Naive thymus-derived CD4-positive, alpha-beta T cell (primary cell): Measurements from ENCODE around the gene KIAA0930. TPM values are rescaled to one million over a fixed set of nuclear protein-coding genes. Genes with fewer than 3 reads are reported as not detected.

Experiments used
- ATAC-seq: fragments of 150-1000 bp; cut with Tn5 transposase; 2 replicates; pipeline ENCODE4 v1.10.0; 2021; ENCODE audit warnings: mild to moderate bottlenecking, moderate library complexity
- CTCF ChIA-PET: fragments of 350-600 bp; sonication (Branson Sonifier 250); formaldehyde crosslinking; loops from one replicate; lab custom pipeline; 2021; ENCODE audit warnings: antibody characterized with exemption; lab: Charles Lee
- POLR2A ChIA-PET: fragments of 350-600 bp; sonication (Branson Sonifier 250); formaldehyde crosslinking; loops from one replicate; lab custom pipeline; 2021; ENCODE audit warnings: antibody characterized with exemption, inconsistent platforms; lab: Charles Lee
- DNase-seq, 9 donors: peaks; one replicate each; pipeline versions ENCODE4 v3.0.0 to v3.0.0-alpha.2; 2020 to 2022; ENCODE audit warnings: mixed read lengths in 1 of 9
- H3K27ac ChIP-seq: one replicate; pipeline ENCODE4 v1.7.0; 2013; ENCODE audit warnings: mild to moderate bottlenecking, low read depth, low read length, moderate library complexity
- H3K27me3 ChIP-seq, 2 donors: one replicate each; pipeline ENCODE4 v1.7.0; 2013; ENCODE audit warnings: low read length in 2 of 2, mild to moderate bottlenecking in 2 of 2, moderate library complexity in 2 of 2; ENCODE audit not compliant: control insufficient read depth in 2 of 2, insufficient read depth in 2 of 2
- H3K36me3 ChIP-seq, 3 experiments: 1 replicate in 2 of 3; 2 replicates in 1 of 3; pipeline ENCODE4 v1.7.0; 2013; ENCODE audit warnings: low read length in 3 of 3, mild to moderate bottlenecking in 3 of 3, moderate library complexity in 1 of 3; ENCODE audit not compliant: insufficient read depth in 3 of 3, control insufficient read depth in 2 of 3
- H3K4me1 ChIP-seq, 2 donors: one replicate each; pipeline ENCODE4 v1.7.0; 2013; ENCODE audit warnings: low read length in 2 of 2, mild to moderate bottlenecking in 2 of 2, moderate library complexity in 1 of 2; ENCODE audit not compliant: control insufficient read depth in 2 of 2, insufficient read depth in 2 of 2
- H3K4me3 ChIP-seq: 2 replicates; pipeline ENCODE4 v1.7.0; 2013; ENCODE audit warnings: mild to moderate bottlenecking, low read length
- H3K9me3 ChIP-seq, 3 experiments: 1 replicate in 2 of 3; 2 replicates in 1 of 3; pipeline ENCODE4 v1.7.0; 2013; ENCODE audit warnings: low read length in 3 of 3; ENCODE audit not compliant: control insufficient read depth in 2 of 3
- H3K27ac Mint-ChIP-seq, 9 donors: one replicate each; pipeline ENCODE4 v1.8.0; 2020 to 2022; ENCODE audit warnings: mixed read lengths in 9 of 9, mild to moderate bottlenecking in 8 of 9, moderate library complexity in 5 of 9, inconsistent platforms in 2 of 9
- H3K27me3 Mint-ChIP-seq, 5 donors: one replicate each; pipeline ENCODE4 v1.8.0; 2021 to 2022; ENCODE audit warnings: mixed read lengths in 5 of 5, mild to moderate bottlenecking in 1 of 5
- H3K36me3 Mint-ChIP-seq, 5 donors: one replicate each; pipeline ENCODE4 v1.8.0; 2020 to 2022; ENCODE audit warnings: mixed read lengths in 5 of 5, mild to moderate bottlenecking in 3 of 5, inconsistent platforms in 1 of 5
- H3K4me1 Mint-ChIP-seq, 7 donors: one replicate each; pipeline ENCODE4 v1.8.0; 2020 to 2022; ENCODE audit warnings: mixed read lengths in 7 of 7, mild to moderate bottlenecking in 3 of 7, inconsistent platforms in 1 of 7
- H3K4me3 Mint-ChIP-seq, 10 donors: one replicate each; pipeline ENCODE4 v1.8.0; 2020 to 2022; ENCODE audit warnings: mild to moderate bottlenecking in 10 of 10, mixed read lengths in 10 of 10, moderate library complexity in 6 of 10, inconsistent platforms in 2 of 10
- H3K9me3 Mint-ChIP-seq, 11 donors: one replicate each; pipeline ENCODE4 v1.8.0; 2020 to 2022; ENCODE audit warnings: mixed read lengths in 11 of 11, mild to moderate bottlenecking in 4 of 11, inconsistent platforms in 1 of 11, moderate library complexity in 1 of 11
- intact Hi-C, 2 donors: fragments of 100-400 bp; cut with micrococcal nuclease; formaldehyde crosslinking; loops; one replicate each; pipeline ENCODE4 v1.15.1; 2023
- polyA plus RNA-seq, 2 donors: library from polyadenylated mRNA; unstranded; fragments of 300-500 nt; fragmentation: Illumina TruSeq; gene quantifications; one replicate each; pipeline ENCODE4 v1.2.3, GENCODE V29; 2021
- total RNA-seq, 6 experiments: library from RNA in 5 of 6; stranded (reverse) in 5 of 6; gene quantifications; 1 replicate in 5 of 6; 2 replicates in 1 of 6; pipeline ENCODE4 v1.2.3 and lab custom pipeline; 2021 to 2026

Gene KIAA0930
- total and polyA plus RNA-seq, 7 experiments from 2014 or later: 2.3 to 58.2 (median 21.6) TPM

DNA sequence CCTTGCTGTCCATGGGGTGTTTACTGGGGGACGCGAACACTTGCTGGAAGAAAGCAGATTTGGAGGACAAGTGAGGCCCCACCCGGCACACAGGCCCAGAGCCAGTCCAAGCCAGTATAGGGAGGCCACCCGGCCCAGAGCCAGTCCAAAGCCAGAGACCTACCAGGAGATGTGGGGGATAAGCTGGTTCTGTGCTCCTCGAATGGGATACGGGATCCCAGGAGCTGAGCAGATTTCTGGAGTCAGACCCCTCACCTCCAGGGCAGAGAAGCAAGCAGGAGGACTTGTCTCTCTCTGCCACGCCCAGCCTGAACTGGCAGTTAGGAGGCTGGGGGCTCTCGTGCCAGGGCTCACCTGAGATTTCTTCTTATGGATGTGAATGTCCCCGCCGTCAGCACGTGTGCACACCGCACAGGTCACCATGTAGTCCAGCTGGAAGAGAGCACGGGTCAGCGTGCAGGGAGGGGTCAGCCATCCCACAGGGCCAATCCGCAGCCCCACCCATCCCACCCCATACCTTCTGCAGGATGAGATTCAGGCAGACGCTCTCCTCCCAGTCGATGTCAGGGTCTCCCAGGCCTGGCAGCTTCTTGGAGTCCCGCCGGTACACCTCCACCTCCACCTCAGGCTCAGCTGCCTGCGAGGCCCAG, 35.3 kb downstream of the KIAA0930 start:
- Mint-ChIP-seq H3K36me3 (peaks cover 0 to 33% (median 10%) of the 10 kb centered on the region in 5 donors), H3K4me3 (no peak overlapping the region), H3K27me3 (no peaks in the 10 kb centered on the region), H3K4me1 (peaks cover 0 to 7% (median 0%) of the 10 kb centered on the region in 7 donors), H3K9me3 (no peaks in the 10 kb centered on the region), H3K27ac (no peak overlapping the region)
- no peak for ATAC-seq
- Histone ChIP-seq H3K9me3 (no peaks in the 10 kb centered on the region), H3K4me3 (no peak overlapping the region), H3K36me3 (peaks cover 0 to 56% (median 0%) of the 10 kb centered on the region in 3 experiments), H3K4me1 (no peaks in the 10 kb centered on the region), H3K27me3 (no peaks in the 10 kb centered on the region), H3K27ac (no peak overlapping the region)
- no peak for DNase-seq
- intact Hi-C loops: loop anchor here (5.0 kb wide), 2 partner anchors 103 to 383 kb away; no protein-coding TSS in a partner anchor
- ChIA-PET CTCF (no interaction called here), POLR2A (no interaction called here)

GRCh38 chr22:45204819-45205218, 35.9 kb downstream of the KIAA0930 start:
- H3K4me3 Mint-ChIP-seq: no peak overlapping the region
- H3K4me1 Mint-ChIP-seq: peaks cover 0 to 7% (median 0%) of the 10 kb centered on the region in 7 donors

GRCh38 chr22:45204241-45204640, 36.5 kb downstream of the KIAA0930 start:
- Mint-ChIP-seq H3K4me3 (no peak overlapping the region), H3K4me1 (peaks cover 0 to 7% (median 0%) of the 10 kb centered on the region in 7 donors), H3K27me3 (no peaks in the 10 kb centered on the region), H3K36me3 (peaks cover 0 to 37% (median 10%) of the 10 kb centered on the region in 5 donors), H3K9me3 (no peaks in the 10 kb centered on the region), H3K27ac (no peak overlapping the region)
- intact Hi-C loops: no loop called here
- POLR2A ChIA-PET: no interaction called here
- Histone ChIP-seq H3K4me3 (no peak overlapping the region), H3K9me3 (no peaks in the 10 kb centered on the region), H3K27ac (no peak overlapping the region), H3K27me3 (no peaks in the 10 kb centered on the region), H3K4me1 (no peaks in the 10 kb centered on the region), H3K36me3 (peaks cover 0 to 67% (median 2%) of the 10 kb centered on the region in 3 experiments)
- no peak for ATAC-seq
- no peak for DNase-seq
- CTCF ChIA-PET: interaction anchor here (0.6 kb wide), 1 partner anchor 10 kb away, joined by 3 read pairs; no protein-coding TSS in a partner anchor

More at GRCh38 chr22:45204819-45205218, 35.9 kb downstream of the KIAA0930 start:
- CTCF ChIA-PET: interaction anchor here (0.6 kb wide), 1 partner anchor 10 kb away, joined by 3 read pairs; no protein-coding TSS in a partner anchor
- no peak overlapping the region for H3K27ac Mint-ChIP-seq
- DNase-seq (no peak), ATAC-seq (no peak)
- no peaks in the 10 kb centered on the region for H3K9me3 Mint-ChIP-seq
- H3K27me3 Mint-ChIP-seq: no peaks in the 10 kb centered on the region
- POLR2A ChIA-PET: no interaction called here
- H3K36me3 Mint-ChIP-seq: peaks cover 0 to 33% (median 10%) of the 10 kb centered on the region in 5 donors
- peaks cover 0 to 61% (median 0%) of the 10 kb centered on the region in 3 experiments for H3K36me3 ChIP-seq
- intact Hi-C loops: loop anchor here (5.0 kb wide), 2 partner anchors 103 to 383 kb away; no protein-coding TSS in a partner anchor
- no peak overlapping the region for H3K4me3 ChIP-seq
- no peaks in the 10 kb centered on the region for H3K9me3 ChIP-seq
- H3K27me3 ChIP-seq: no peaks in the 10 kb centered on the region
- H3K27ac ChIP-seq: no peak overlapping the region
- no peaks in the 10 kb centered on the region for H3K4me1 ChIP-seq

DNA sequence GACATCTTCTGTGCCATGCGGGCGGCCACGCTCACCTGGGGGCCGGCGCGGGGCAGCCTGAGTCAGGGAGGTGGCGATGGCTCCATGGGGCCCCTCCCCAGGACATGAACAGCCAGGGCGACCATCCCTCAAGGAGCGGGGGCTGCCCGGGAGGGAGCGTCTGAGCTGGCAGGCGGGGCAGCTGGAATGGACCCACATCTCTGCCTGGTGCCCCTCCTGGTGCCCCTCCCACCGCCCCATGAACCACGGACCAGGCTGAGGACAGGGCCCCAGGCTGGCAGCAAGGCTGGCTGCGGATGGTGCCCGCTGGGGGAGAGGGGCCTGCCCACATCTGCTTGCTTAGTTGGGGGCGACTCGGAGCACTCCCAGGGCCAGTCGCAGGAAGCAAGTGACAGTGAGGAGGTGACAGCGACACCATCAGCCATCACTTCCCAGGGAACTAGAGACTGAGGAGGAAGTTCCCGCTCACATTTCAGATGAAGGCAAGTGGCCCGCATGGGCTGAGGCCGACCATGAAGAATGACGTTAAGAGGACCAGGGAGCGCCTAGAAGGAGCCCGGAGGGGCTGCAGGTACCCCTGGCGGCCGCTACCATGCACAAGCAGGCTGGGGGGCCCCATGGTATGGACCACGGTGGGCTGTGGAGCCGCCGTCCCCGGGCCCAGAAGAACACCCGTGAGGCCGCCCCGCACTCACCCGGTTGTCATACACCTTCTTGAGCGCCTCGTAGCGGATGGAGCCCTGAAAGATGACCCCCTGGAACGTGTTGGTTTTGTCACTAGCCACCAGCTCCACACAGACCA, 37.3 kb downstream of the KIAA0930 start:
- POLR2A ChIA-PET: no interaction called here
- intact Hi-C loops: no loop called here
- CTCF ChIA-PET: no interaction called here

DNA sequence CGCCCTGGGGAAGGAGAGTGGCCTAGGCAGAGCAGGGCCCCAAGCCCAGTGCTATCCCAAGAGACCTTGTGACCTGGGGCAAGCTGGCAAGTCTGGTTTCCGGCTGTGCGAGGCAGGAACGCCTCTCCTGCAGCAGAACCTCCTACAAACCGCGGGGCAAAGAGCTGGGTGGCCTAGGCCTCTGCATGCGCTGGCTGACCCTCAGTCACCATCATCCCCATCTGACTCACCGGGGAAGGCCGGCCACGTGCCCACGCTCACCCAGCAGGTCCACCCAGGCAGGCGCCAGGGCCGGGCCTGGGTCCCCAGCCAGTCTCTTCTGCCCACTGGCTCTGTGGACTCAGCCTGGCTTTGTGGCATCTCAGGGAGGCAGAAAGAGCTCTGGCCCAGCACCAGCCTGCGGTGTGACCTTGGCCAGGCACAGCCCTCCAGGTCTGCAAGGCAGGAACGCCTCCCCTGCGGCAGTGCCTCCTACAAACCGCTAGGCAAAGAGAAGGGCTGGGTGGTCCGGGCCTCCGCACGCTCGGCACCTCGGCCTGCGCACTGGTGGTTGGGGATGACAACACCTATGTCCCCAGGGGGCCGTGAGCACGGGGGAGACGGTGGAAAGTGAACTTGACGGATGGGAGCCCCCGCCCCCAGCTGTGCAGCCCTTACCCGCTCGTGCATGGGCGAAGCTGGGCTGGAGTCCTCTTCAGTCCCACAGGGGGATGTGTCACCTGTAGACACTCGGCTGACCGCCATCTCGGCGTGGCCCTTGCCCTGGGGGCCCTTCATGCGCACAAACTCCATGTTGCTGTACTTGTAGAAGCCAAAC, 38.2 kb downstream of the KIAA0930 start:
- DNase-seq: no peak
- H3K9me3 ChIP-seq: no peaks in the 10 kb centered on the region
- ChIA-PET CTCF (no interaction called here), POLR2A (no interaction called here)
- H3K4me3 ChIP-seq: no peak overlapping the region
- no peak for ATAC-seq
- H3K27ac ChIP-seq: no peak overlapping the region
- no peaks in the 10 kb centered on the region for H3K27me3 ChIP-seq
- peaks cover 0 to 45% (median 10%) of the 10 kb centered on the region in 5 donors for H3K36me3 Mint-ChIP-seq
- intact Hi-C loops: no loop called here
- no peaks in the 10 kb centered on the region for H3K27me3 Mint-ChIP-seq
- H3K4me1 Mint-ChIP-seq: peaks cover 0 to 7% (median 0%) of the 10 kb centered on the region in 7 donors
- H3K36me3 ChIP-seq: peaks cover 0 to 75% (median 5%) of the 10 kb centered on the region in 3 experiments
- H3K27ac Mint-ChIP-seq: no peak overlapping the region
- H3K4me3 Mint-ChIP-seq: no peak overlapping the region
- H3K9me3 Mint-ChIP-seq: no peaks in the 10 kb centered on the region
- H3K4me1 ChIP-seq: no peaks in the 10 kb centered on the region

More for the DNA sequence above, 37.3 kb downstream of the KIAA0930 start:
- Histone ChIP-seq H3K4me3 (no peak overlapping the region), H3K4me1 (no peaks in the 10 kb centered on the region), H3K9me3 (no peaks in the 10 kb centered on the region), H3K27ac (no peak overlapping the region), H3K27me3 (no peaks in the 10 kb centered on the region), H3K36me3 (peaks cover 0 to 74% (median 5%) of the 10 kb centered on the region in 3 experiments)
- Mint-ChIP-seq H3K27me3 (no peaks in the 10 kb centered on the region), H3K9me3 (no peaks in the 10 kb centered on the region), H3K4me3 (no peak overlapping the region), H3K36me3 (peaks cover 0 to 37% (median 10%) of the 10 kb centered on the region in 5 donors), H3K27ac (no peak overlapping the region), H3K4me1 (peaks cover 0 to 7% (median 0%) of the 10 kb centered on the region in 7 donors)
- ATAC-seq (no peak), DNase-seq (no peak)

DNA sequence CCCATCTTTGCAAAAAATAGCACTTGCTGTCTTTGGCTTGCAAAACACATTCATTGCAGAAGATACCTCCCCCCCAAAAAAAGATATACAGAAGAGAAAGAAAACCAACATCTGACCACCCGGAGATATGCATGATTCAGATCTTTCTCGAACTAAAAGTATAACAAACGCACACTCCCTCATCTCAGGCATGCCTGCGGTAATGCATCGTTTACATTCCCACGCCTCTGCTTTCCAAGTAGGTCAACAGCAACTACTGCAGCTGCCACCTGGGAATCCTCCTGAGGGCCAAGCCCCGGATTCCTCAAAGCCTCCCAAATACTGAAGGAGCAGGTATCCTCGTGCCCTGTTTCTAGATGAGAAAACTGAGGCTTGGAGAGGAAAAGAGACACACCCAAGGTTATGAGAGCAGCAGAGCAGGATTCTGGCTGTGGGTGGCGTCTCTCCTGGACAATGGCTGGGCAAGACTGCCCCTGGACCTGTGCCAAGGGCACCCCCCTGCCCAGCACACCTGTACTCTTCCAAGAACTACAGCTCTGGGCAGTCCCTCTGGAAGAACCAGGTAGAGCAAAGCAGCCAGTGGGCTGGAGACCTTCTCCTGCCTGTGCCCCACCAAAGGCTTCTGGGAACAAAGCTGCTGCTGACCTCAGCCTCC, 38.9 kb downstream of the KIAA0930 start:
- Mint-ChIP-seq H3K9me3 (no peaks in the 10 kb centered on the region), H3K36me3 (peaks cover 0 to 49% (median 10%) of the 10 kb centered on the region in 5 donors), H3K4me3 (no peak overlapping the region), H3K27ac (peak overlapping the region in 1 of 9 donors; percentile 55), H3K4me1 (peaks cover 0 to 7% (median 0%) of the 10 kb centered on the region in 7 donors), H3K27me3 (no peaks in the 10 kb centered on the region)
- CTCF ChIA-PET: no interaction called here
- POLR2A ChIA-PET: no interaction called here
- H3K9me3 ChIP-seq: no peaks in the 10 kb centered on the region
- no peak overlapping the region for H3K4me3 ChIP-seq
- H3K27me3 ChIP-seq: no peaks in the 10 kb centered on the region
- H3K27ac ChIP-seq: no peak overlapping the region
- no peak for DNase-seq
- intact Hi-C loops: no loop called here
- no peak for ATAC-seq
- H3K36me3 ChIP-seq: peaks cover 0 to 81% (median 5%) of the 10 kb centered on the region in 3 experiments
- H3K4me1 ChIP-seq: no peaks in the 10 kb centered on the region
